K562 (cell line): ENCODE measurements around the gene GAK.

Experiments
- ATF2 ChIP-seq: sonication (generic); formaldehyde crosslinking; IDR thresholded peaks from 2 replicates; pipeline ENCODE4 v1.8.1; 2022; ENCODE audit warnings: missing genetic modification reagents
- CBX8 ChIP-seq: fragments of 200-600 bp; sonication (generic); IDR thresholded peaks from 2 replicates; pipeline ENCODE4 v1.6.1; 2012; ENCODE audit warnings: borderline replicate concordance, mixed run types, low read depth, mild to moderate bottlenecking, moderate library complexity, mixed read lengths, low read length, control low read depth, inconsistent platforms; ENCODE audit not compliant: poor library complexity, severe bottlenecking; ENCODE audit errors: extremely low read depth
- CTCF ChIP-seq, 3 experiments: IDR thresholded peaks in 2 of 3; conservative IDR thresholded peaks in 1 of 3; 2 replicates each; pipeline ENCODE4 v1.5.1; 2011 to 2012; ENCODE audit warnings: low read length in 3 of 3, mild to moderate bottlenecking in 3 of 3, control low read depth in 2 of 3, improper control_type of control experiment in 1 of 3, inconsistent platforms in 1 of 3, low read depth in 1 of 3, mixed read lengths in 1 of 3, moderate library complexity in 1 of 3; ENCODE audit not compliant: insufficient read depth in 2 of 3
- EP300 ChIP-seq: IDR thresholded peaks from 2 replicates; pipeline ENCODE4 v1.6.1; 2012; ENCODE audit warnings: low read length, improper control_type of control experiment
- FOXK2 ChIP-seq, 2 experiments: fragments of 450-650 bp; IDR thresholded peaks in 1 of 2; conservative IDR thresholded peaks in 1 of 2; 2 replicates each; pipeline ENCODE4 v1.6.1; 2016; ENCODE audit warnings: low read depth in 2 of 2, mild to moderate bottlenecking in 1 of 2
- FOXO4 ChIP-seq: fragments of 450-650 bp; formaldehyde crosslinking; IDR thresholded peaks from 2 replicates; pipeline ENCODE4 v1.4.0; 2020; ENCODE audit warnings: mild to moderate bottlenecking, moderate library complexity
- GTF2B ChIP-seq: IDR thresholded peaks from 2 replicates; pipeline ENCODE4 v1.6.1; 2011; ENCODE audit not compliant: insufficient read length; ENCODE audit errors: extremely low read depth
- JUND ChIP-seq, 2 experiments: IDR thresholded peaks; 2 replicates in 1 of 2; 3 replicates in 1 of 2; pipeline ENCODE4 v1.6.1; 2011; ENCODE audit warnings: borderline replicate concordance in 2 of 2, low read depth in 2 of 2, low read length in 2 of 2, improper control_type of control experiment in 1 of 2, missing biosample characterization in 1 of 2, missing genetic modification characterization in 1 of 2, missing genetic modification reagents in 1 of 2
- MAX ChIP-seq: sonication (generic); formaldehyde crosslinking; IDR thresholded peaks from 2 replicates; pipeline ENCODE4 v1.9.0; 2022; ENCODE audit warnings: mild to moderate bottlenecking, missing genetic modification reagents
- NBN ChIP-seq: fragments of 450-650 bp; IDR thresholded peaks from 2 replicates; pipeline ENCODE4 v1.6.1; 2016; ENCODE audit warnings: low read depth, mild to moderate bottlenecking
- PCBP2 ChIP-seq: fragments of 200-400 bp; formaldehyde crosslinking; IDR thresholded peaks from 2 replicates; pipeline ENCODE4 v1.6.1; 2018; ENCODE audit warnings: low read length, low read depth, mild to moderate bottlenecking, moderate library complexity; ENCODE audit not compliant: poor library complexity, severe bottlenecking
- RFX5 ChIP-seq: IDR thresholded peaks from 2 replicates; pipeline ENCODE4 v1.6.1; 2011; ENCODE audit warnings: low read depth, mild to moderate bottlenecking, improper control_type of control experiment, low read length
- SRF ChIP-seq, 2 experiments: fragments of 250-450, 450-650 bp in 1 of 2; sonication (Bioruptor Pico) in 1 of 2; sonication (generic) in 1 of 2; formaldehyde crosslinking; IDR thresholded peaks; 2 replicates each; pipeline versions ENCODE4 v1.5.0 to v1.5.1; 2020 to 2022; ENCODE audit warnings: mild to moderate bottlenecking in 1 of 2, missing genetic modification reagents in 1 of 2
- SRSF1 ChIP-seq: fragments of 200-400 bp; formaldehyde crosslinking; IDR thresholded peaks from 2 replicates; pipeline ENCODE4 v1.6.1; 2017; ENCODE audit warnings: mild to moderate bottlenecking, low read depth, low read length, moderate library complexity

- TF ChIP-seq SRF (CRISPR knock-in tag; IDR thresholded peaks at IDR 0.05) (no peak), GTF2B (no peak), CBX8 (no peak), RFX5 (no peak), CTCF (IDR thresholded peaks at IDR 0.05 in 2 of 3, conservative IDR thresholded peaks at IDR 0.05 in 1 of 3; ENCODE audit: insufficient read depth in 2 of 3, low read depth in 1 of 3, low read length in 3 of 3) (no peak), FOXK2 (conservative IDR thresholded peaks at IDR 0.05 in 1 of 2, IDR thresholded peaks at IDR 0.05 in 1 of 2; ENCODE audit: low read depth in 2 of 2) (no peak), MAX (CRISPR knock-in tag) (no peak), NBN (no peak), EP300 (no peak), ATF2 (CRISPR knock-in tag) (no peak), SRSF1 (no peak), JUND (IDR thresholded peaks at IDR 0.05; ENCODE audit: borderline replicate concordance, low read depth, low read length) (no peak), JUND (tag; IDR thresholded peaks at IDR 0.05; ENCODE audit: borderline replicate concordance, low read depth, low read length) (no peak), FOXO4 (CRISPR knock-in tag) (no peak), PCBP2 (no peak)
Observed at GRCh38 chr4:888029-888428, 44.1 kb downstream of the GAK start.
